Loucy (cell line): Measurements from ENCODE around the gene CEACAM7.

Experiments used
- EZH2phosphoT487 ChIP-seq: fragments of 200-600 bp; IDR thresholded peaks from 2 replicates; pipeline ENCODE4 v1.6.1; 2018; ENCODE audit warnings: antibody characterized with exemption, mild to moderate bottlenecking, moderate library complexity, borderline replicate concordance
- TF ChIP-seq, protein P1 (sequence below): fragments of 200-600 bp; sonication (generic); conservative IDR thresholded peaks from 2 replicates; pipeline ENCODE4 v1.5.1; 2014; ENCODE audit warnings: mild to moderate bottlenecking, antibody characterized with exemption, low read length

DNA sequence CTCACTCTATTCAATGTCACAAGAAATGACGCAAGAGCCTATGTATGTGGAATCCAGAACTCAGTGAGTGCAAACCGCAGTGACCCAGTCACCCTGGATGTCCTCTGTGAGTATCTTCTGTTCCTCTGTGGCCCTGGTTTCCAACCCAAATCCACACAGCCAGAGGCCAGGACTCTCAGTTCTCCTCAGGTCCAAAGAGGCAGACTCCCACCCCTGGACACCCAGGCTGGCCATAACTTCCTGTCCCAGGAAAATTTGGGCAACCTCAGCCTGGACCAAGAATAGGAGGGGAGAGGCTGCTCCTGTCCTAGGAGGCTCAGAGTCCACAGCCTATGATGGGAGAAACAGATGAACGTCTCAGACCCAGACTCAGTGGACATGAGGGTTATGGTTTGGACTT is 32.0 kb upstream of the CEACAM7 start:
- TF ChIP-seq, protein P1, sequence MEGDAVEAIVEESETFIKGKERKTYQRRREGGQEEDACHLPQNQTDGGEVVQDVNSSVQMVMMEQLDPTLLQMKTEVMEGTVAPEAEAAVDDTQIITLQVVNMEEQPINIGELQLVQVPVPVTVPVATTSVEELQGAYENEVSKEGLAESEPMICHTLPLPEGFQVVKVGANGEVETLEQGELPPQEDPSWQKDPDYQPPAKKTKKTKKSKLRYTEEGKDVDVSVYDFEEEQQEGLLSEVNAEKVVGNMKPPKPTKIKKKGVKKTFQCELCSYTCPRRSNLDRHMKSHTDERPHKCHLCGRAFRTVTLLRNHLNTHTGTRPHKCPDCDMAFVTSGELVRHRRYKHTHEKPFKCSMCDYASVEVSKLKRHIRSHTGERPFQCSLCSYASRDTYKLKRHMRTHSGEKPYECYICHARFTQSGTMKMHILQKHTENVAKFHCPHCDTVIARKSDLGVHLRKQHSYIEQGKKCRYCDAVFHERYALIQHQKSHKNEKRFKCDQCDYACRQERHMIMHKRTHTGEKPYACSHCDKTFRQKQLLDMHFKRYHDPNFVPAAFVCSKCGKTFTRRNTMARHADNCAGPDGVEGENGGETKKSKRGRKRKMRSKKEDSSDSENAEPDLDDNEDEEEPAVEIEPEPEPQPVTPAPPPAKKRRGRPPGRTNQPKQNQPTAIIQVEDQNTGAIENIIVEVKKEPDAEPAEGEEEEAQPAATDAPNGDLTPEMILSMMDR, result no peak
- TF ChIP-seq EZH2phosphoT487, result no peak
